Tibial nerve (tissue), 4 donors: ENCODE results near the gene TRMT11.

Experiments used
- CTCF ChIP-seq, 5 experiments: fragments of 200-600 bp in 3 of 5; fragments of 450-650 bp in 2 of 5; sonication (generic) in 3 of 5; IDR thresholded peaks; one replicate each; pipeline ENCODE4 v1.5.1; 2016 to 2019; ENCODE audit warnings: antibody characterized with exemption in 5 of 5, mild to moderate bottlenecking in 3 of 5, moderate library complexity in 2 of 5
- EP300 ChIP-seq, 2 donors: sonication (generic); formaldehyde crosslinking; IDR thresholded peaks; one replicate each; pipeline ENCODE4 v1.6.1; 2017; ENCODE audit warnings: antibody characterized with exemption in 2 of 2, mild to moderate bottlenecking in 1 of 2

GRCh38 chr6:125991653-125992052 lies 5.3 kb downstream of the TRMT11 start:
- no peak for TF ChIP-seq EP300 (IDR thresholded peaks at IDR 0.05)
- TF ChIP-seq CTCF (IDR thresholded peaks at IDR 0.05), result no peak
